Mucosa of descending colon (tissue), 3 donors: ENCODE measurements around the gene E4F1. TPM values are rescaled to one million over a fixed set of nuclear protein-coding genes. Genes with fewer than 3 reads are reported as not detected.
A peak's percentile ranks its signal among the peaks of the same experiment; 100 is the strongest.

Experiments
- ATAC-seq: fragments of 200-7000 bp; cut with Tn5 transposase; one replicate; pipeline ENCODE4 v1.9.1; 2020; ENCODE audit warnings: mild to moderate bottlenecking, moderate library complexity
- DNase-seq, 3 donors: peaks; one replicate each; pipeline ENCODE4 v3.0.0-alpha.2; 2020
- H3K36me3 ChIP-seq: fragments of 200-600 bp; one replicate; pipeline ENCODE4 v1.8.0; 2021; ENCODE audit warnings: low read depth, mild to moderate bottlenecking
- H3K4me1 ChIP-seq: fragments of 200-600 bp; one replicate; pipeline ENCODE4 v1.8.0; 2021; ENCODE audit warnings: low read depth, mild to moderate bottlenecking
- H3K4me3 ChIP-seq: fragments of 200-600 bp; one replicate; pipeline ENCODE4 v1.8.0; 2021; ENCODE audit warnings: mild to moderate bottlenecking
- H3K9me3 ChIP-seq: fragments of 200-600 bp; one replicate; pipeline ENCODE4 v1.8.0; 2021; ENCODE audit warnings: mild to moderate bottlenecking
- CTCF ChIP-seq: fragments of 200-600 bp; IDR thresholded peaks from one replicate; pipeline ENCODE4 v1.8.0; 2022; ENCODE audit warnings: antibody characterized with exemption, mild to moderate bottlenecking
- intact Hi-C, 2 donors: fragments of 100-400 bp; cut with DNase I in 1 of 2; cut with micrococcal nuclease in 1 of 2; formaldehyde crosslinking; loops; one replicate each; pipeline versions ENCODE4 v1.11.0 to v1.11.1; 2022; cut with DNase I, micrococcal nuclease
- total RNA-seq, 3 donors: library from RNA; stranded (reverse); fragmentation: NEBNext Ultra II Directional in 2 of 3; extraction: Animal tissue kit (Norgen Biotek cat#: 25700) in 2 of 3; gene quantifications; one replicate each; pipeline versions ENCODE4 v1.2.1 to v1.2.4, GENCODE V29; 2021 to 2023
- donor health status: DM: no; HTN: no; CAD: no; lungs with moderate emphysema.
- donor health status: DM: no; HTN: no; CAD: no.
- donor health status: DM: no; HTN: yes; CAD: no.

E4F1 gene
- total RNA-seq, 3 donors from 2014 or later = 23.5 to 28.3 (median 24.2) TPM

GRCh38 chr16:2195322-2196161 is 27.8 kb upstream of the E4F1 start:
- H3K4me1 ChIP-seq = peaks cover 14% of the 10 kb centered on the region
- ATAC-seq (peak; percentile 35), DNase-seq (no peak)
- no peaks in the 10 kb centered on the region for H3K36me3 ChIP-seq
- no peak for TF ChIP-seq CTCF
- H3K9me3 ChIP-seq = no peaks in the 10 kb centered on the region
- intact Hi-C loops = no loop called here
- H3K4me3 ChIP-seq = no peak overlapping the region

- TF ChIP-seq CTCF = no peak
- intact Hi-C loops = no loop called here
- Histone ChIP-seq H3K9me3 (no peaks in the 10 kb centered on the region), H3K4me1 (peaks cover 14% of the 10 kb centered on the region), H3K36me3 (no peaks in the 10 kb centered on the region), H3K4me3 (no peak within 1 kb of the TSS)
- DNase-seq = no peak
- no peak for ATAC-seq
These were observed 27.0 kb upstream of the E4F1 start, which contains the start of gene CASKIN1 for GRCh38 chr16:2196162-2196980. TSS of gene CASKIN1 (minus strand) at chr16:2196605. CDS start at chr16:2196432, 173 bp downstream.

DNA sequence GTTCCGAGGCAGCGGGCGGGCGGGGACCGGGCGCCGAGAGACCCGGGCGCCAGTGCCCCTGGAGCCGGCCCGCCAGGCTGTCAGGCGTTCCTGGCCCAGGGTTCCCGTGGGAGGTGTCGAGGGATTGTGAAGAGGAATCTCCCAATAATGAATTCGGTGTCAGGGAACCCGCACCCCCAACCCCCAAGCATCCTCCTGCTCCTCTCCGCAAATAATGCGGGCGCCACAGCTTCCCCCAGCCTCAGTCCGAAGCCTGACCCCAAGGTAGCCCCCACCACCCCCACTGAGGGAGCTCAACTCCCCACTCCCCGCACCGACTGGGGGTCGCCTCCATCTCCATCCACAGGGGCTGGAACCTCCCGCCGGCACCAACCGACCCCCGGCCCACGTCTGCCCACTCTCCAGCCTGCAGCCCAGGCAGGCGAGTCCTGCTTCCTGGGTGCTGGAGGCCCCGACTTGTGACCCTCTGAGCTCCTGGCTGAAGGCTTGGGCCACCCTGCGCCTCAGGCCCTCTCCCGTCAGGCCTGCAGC is 26.3 kb upstream of the E4F1 start:
- no peak for ATAC-seq

GRCh38 chr16:2197765-2198164 is 25.6 kb upstream of the E4F1 start:
- intact Hi-C loops = no loop called here
- TF ChIP-seq CTCF = no peak

More for the DNA sequence above, 26.3 kb upstream of the E4F1 start:
- no peaks in the 10 kb centered on the region for H3K9me3 ChIP-seq
- no peak for DNase-seq
- H3K4me1 ChIP-seq = peaks cover 14% of the 10 kb centered on the region
- no peak for TF ChIP-seq CTCF
- H3K4me3 ChIP-seq = no peak overlapping the region
- no peaks in the 10 kb centered on the region for H3K36me3 ChIP-seq
- intact Hi-C loops = no loop called here

DNA sequence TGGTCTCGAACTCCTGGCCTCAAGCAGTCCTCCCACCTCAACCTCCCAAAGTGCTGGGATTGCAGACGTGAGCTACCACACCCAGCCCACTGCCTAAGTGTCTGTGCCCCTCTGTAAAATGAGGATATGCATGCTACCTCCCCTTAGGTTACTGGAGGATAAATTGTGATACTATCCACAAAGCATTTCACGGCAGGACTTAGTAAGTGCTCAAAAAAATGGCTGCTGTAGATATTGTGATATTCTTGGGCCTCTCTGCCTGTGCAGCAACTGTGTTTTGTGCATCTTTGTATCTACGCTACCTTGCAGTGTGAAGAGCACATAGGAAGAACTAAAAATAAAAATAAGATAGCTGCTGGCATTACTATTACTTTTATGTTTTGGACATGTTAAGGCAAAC is 25.1 kb upstream of the E4F1 start:
- Histone ChIP-seq H3K36me3 (no peaks in the 10 kb centered on the region), H3K4me3 (no peak overlapping the region), H3K9me3 (no peaks in the 10 kb centered on the region), H3K4me1 (peaks cover 14% of the 10 kb centered on the region)
- no peak for ATAC-seq
- no peak for DNase-seq
- no peak for TF ChIP-seq CTCF
- intact Hi-C loops = no loop called here

More at GRCh38 chr16:2197765-2198164, 25.6 kb upstream of the E4F1 start:
- ATAC-seq = no peak
- no peak for DNase-seq
- no peaks in the 10 kb centered on the region for H3K9me3 ChIP-seq
- no peaks in the 10 kb centered on the region for H3K36me3 ChIP-seq
- peaks cover 14% of the 10 kb centered on the region for H3K4me1 ChIP-seq
- H3K4me3 ChIP-seq = no peak overlapping the region
